PC-9 (cell line): ENCODE measurements around the gene NUP62. TPM values are rescaled to one million over a fixed set of nuclear protein-coding genes. Genes with fewer than 3 reads are reported as not detected.

Experiments used
- BruUV-seq: library from RNA; stranded (reverse); fragments of 400-500 nt; replicated peaks from 2 replicates; lab custom pipeline; 2021; lab: Mats Ljungman, UMichigan
- CTCF ChIA-PET: fragments of 300-600 bp; sonication (Branson Sonifier 250); formaldehyde crosslinking; loops from one replicate; lab custom pipeline; 2022; ENCODE audit warnings: antibody characterized with exemption; lab: Charles Lee
- POLR2A ChIA-PET: fragments of 300-600 bp; sonication (Branson Sonifier 250); formaldehyde crosslinking; loops from one replicate; lab custom pipeline; 2022; ENCODE audit warnings: antibody characterized with exemption; ENCODE audit not compliant: unreplicated experiment; lab: Charles Lee
- DNase-seq, 2 experiments: peaks; one replicate each; pipeline versions ENCODE4 v3.0.0 to v3.0.0-alpha.2; 2015 to 2022; ENCODE audit warnings: mixed read lengths in 1 of 2
- H2AFZ ChIP-seq: fragments of 200-600 bp; sonication (generic); 2 replicates; pipeline ENCODE4 v1.8.1; 2017; ENCODE audit warnings: antibody characterized with exemption
- H3F3A ChIP-seq: fragments of 200-600 bp; sonication (generic); 2 replicates; pipeline ENCODE4 v1.8.1; 2017; ENCODE audit warnings: antibody characterized with exemption, mild to moderate bottlenecking, low read depth; ENCODE audit not compliant: insufficient read depth
- H3K27ac ChIP-seq: fragments of 200-600 bp; sonication (generic); 2 replicates; pipeline ENCODE4 v1.6.1; 2016; ENCODE audit warnings: mixed run types
- H3K27me3 ChIP-seq: fragments of 200-600 bp; sonication (generic); 2 replicates; pipeline ENCODE4 v1.6.1; 2016; ENCODE audit warnings: low read depth, mixed run types; ENCODE audit not compliant: insufficient read depth
- H3K36me3 ChIP-seq: fragments of 200-600 bp; sonication (generic); 2 replicates; pipeline ENCODE4 v1.6.1; 2016; ENCODE audit warnings: low read depth, mixed run types
- H3K4me1 ChIP-seq: fragments of 200-600 bp; sonication (generic); replicated peaks from 2 replicates; pipeline ENCODE4 v1.6.1; 2016; ENCODE audit warnings: mixed run types; ENCODE audit not compliant: insufficient read depth
- H3K4me2 ChIP-seq: fragments of 200-600 bp; sonication (generic); 2 replicates; pipeline ENCODE4 v1.6.1; 2017; ENCODE audit warnings: mixed run types
- H3K4me3 ChIP-seq: fragments of 200-600 bp; sonication (generic); 2 replicates; pipeline ENCODE4 v1.6.1; 2016; ENCODE audit warnings: mixed run types
- H3K79me2 ChIP-seq: fragments of 200-600 bp; sonication (generic); 2 replicates; pipeline ENCODE4 v1.6.1; 2017; ENCODE audit warnings: low read depth, mixed run types
- H3K9me2 ChIP-seq: fragments of 200-600 bp; sonication (generic); 2 replicates; pipeline ENCODE4 v1.8.1; 2017; ENCODE audit warnings: mild to moderate bottlenecking; ENCODE audit not compliant: insufficient read depth
- H3K9me3 ChIP-seq: fragments of 200-600 bp; sonication (generic); 2 replicates; pipeline ENCODE4 v1.8.1; 2016; ENCODE audit warnings: low read depth; ENCODE audit not compliant: insufficient read depth
- H4K20me1 ChIP-seq: fragments of 200-600 bp; sonication (generic); 2 replicates; pipeline ENCODE4 v1.8.1; 2017; ENCODE audit not compliant: insufficient read depth
- CTCF ChIP-seq: fragments of 200-600 bp; sonication (generic); conservative IDR thresholded peaks from 2 replicates; pipeline ENCODE4 v1.6.1; 2017; ENCODE audit warnings: mixed run types, antibody characterized with exemption, mild to moderate bottlenecking, moderate library complexity
- EZH2 ChIP-seq: fragments of 200-600 bp; sonication (generic); IDR thresholded peaks from 2 replicates; pipeline ENCODE4 v1.8.0; 2017; ENCODE audit warnings: antibody characterized with exemption, low read depth
- intact Hi-C: fragments of 100-400 bp; cut with micrococcal nuclease; formaldehyde crosslinking; loops from one replicate; pipeline ENCODE4 v1.10.0; 2022; ENCODE audit not compliant: unreplicated experiment
- total RNA-seq: library from RNA; stranded (reverse); gene quantifications from 2 replicates; pipeline ENCODE4 v1.2.3, GENCODE V29; 2021

The NUP62 gene
- total RNA-seq, 1 experiment from 2014 or later: 101 TPM

GRCh38 chr19:49904136-49904535 lies 25.2 kb downstream of the NUP62 start:
- ChIA-PET CTCF (interaction anchor here (0.7 kb wide), 1 partner anchor 25 kb away, joined by 4 read pairs; the partner anchor contains the start of gene NUP62), POLR2A (no interaction called here)
- H3K79me2 ChIP-seq: no peaks in the 10 kb centered on the region
- H2AFZ ChIP-seq: no peak overlapping the region
- H3K9me2 ChIP-seq: no peaks in the 10 kb centered on the region
- TF ChIP-seq EZH2 (no peak), CTCF (no peak)
- no peaks in the 10 kb centered on the region for H3K9me3 ChIP-seq
- no peaks in the 10 kb centered on the region for H3K4me1 ChIP-seq
- H3K36me3 ChIP-seq: 0 out of 2 replicates have a peak, but pooled peaks cover 7% of the 10 kb centered on the region
- no peak for DNase-seq
- H4K20me1 ChIP-seq: peaks cover 9% of the 10 kb centered on the region
- intact Hi-C loops: no loop called here
- peaks cover 13% of the 10 kb centered on the region; the same call in 1 of the 2 replicates for H3F3A ChIP-seq
- BruUV-seq: no TSS peak
- H3K4me2 ChIP-seq: no peak overlapping the region
- no peaks in the 10 kb centered on the region for H3K27me3 ChIP-seq
- no peak overlapping the region for H3K27ac ChIP-seq
- no peak overlapping the region for H3K4me3 ChIP-seq

GRCh38 chr19:49896863-49897621 lies 32.3 kb downstream of the NUP62 start, which contains the start of gene IL4I1:
Gene IL4I1, minus strand, starts transcription at chr19:49896887. Its CDS starts 727 bp downstream, at chr19:49896160.
- POLR2A ChIA-PET: interaction anchor here (0.5 kb wide), 1 partner anchor 35 kb away, joined by 8 read pairs; no protein-coding TSS in a partner anchor
- Histone ChIP-seq H3F3A (no peaks in the 10 kb centered on the region), H3K27ac (no peak within 1 kb of the TSS), H3K4me3 (no peak within 1 kb of the TSS), H3K9me3 (no peaks in the 10 kb centered on the region), H3K4me2 (peak within 1 kb of the TSS; percentile 47), H4K20me1 (no peaks in the 10 kb centered on the region), H2AFZ (no peak within 1 kb of the TSS), H3K27me3 (no peaks in the 10 kb centered on the region), H3K4me1 (peaks cover 14% of the 10 kb centered on the region), H3K9me2 (no peaks in the 10 kb centered on the region), H3K36me3 (no peaks in the 10 kb centered on the region), H3K79me2 (no peaks in the 10 kb centered on the region)
- BruUV-seq: no TSS peak
- CTCF ChIA-PET: interaction anchor here (0.6 kb wide), 1 partner anchor 184 kb away, joined by 9 read pairs; no protein-coding TSS in a partner anchor
- TF ChIP-seq CTCF (no peak), EZH2 (no peak)
- DNase-seq: no peak
- intact Hi-C loops: no loop called here

- H3K4me2 ChIP-seq: no peak overlapping the region
- ChIA-PET CTCF (no interaction called here), POLR2A (no interaction called here)
- peaks cover 14% of the 10 kb centered on the region for H3K4me1 ChIP-seq
- DNase-seq: no peak
- no peak overlapping the region for H3K4me3 ChIP-seq
- intact Hi-C loops: no loop called here
- no peaks in the 10 kb centered on the region for H3K27me3 ChIP-seq
- no peak overlapping the region for H3K27ac ChIP-seq
- no peaks in the 10 kb centered on the region for H3K9me2 ChIP-seq
- H4K20me1 ChIP-seq: no peaks in the 10 kb centered on the region
- no peaks in the 10 kb centered on the region for H3K36me3 ChIP-seq
- TF ChIP-seq CTCF: no peak
- no peak for TF ChIP-seq EZH2
- no TSS peak for BruUV-seq
- H3F3A ChIP-seq: no peaks in the 10 kb centered on the region
- H3K79me2 ChIP-seq: no peaks in the 10 kb centered on the region
- no peaks in the 10 kb centered on the region for H3K9me3 ChIP-seq
- H2AFZ ChIP-seq: no peak overlapping the region
These were observed 33.6 kb downstream of the NUP62 start for GRCh38 chr19:49895566-49896297.
